DMS153 treated with DMSO at 0.1 percent for 48 hours (cell line): ENCODE measurements around the gene CASTOR2.
"Not testable (repeated sequence)": the region's sequence is repeated elsewhere in the genome, so short reads cannot be mapped to it uniquely, and the experiment has no call there.

Experiments
- DNase-seq: peaks from one replicate; lab custom pipeline; 2025; ENCODE audit not compliant: unreplicated experiment; lab: John Stamatoyannopoulos, UW

CASTOR2 gene

DNA sequence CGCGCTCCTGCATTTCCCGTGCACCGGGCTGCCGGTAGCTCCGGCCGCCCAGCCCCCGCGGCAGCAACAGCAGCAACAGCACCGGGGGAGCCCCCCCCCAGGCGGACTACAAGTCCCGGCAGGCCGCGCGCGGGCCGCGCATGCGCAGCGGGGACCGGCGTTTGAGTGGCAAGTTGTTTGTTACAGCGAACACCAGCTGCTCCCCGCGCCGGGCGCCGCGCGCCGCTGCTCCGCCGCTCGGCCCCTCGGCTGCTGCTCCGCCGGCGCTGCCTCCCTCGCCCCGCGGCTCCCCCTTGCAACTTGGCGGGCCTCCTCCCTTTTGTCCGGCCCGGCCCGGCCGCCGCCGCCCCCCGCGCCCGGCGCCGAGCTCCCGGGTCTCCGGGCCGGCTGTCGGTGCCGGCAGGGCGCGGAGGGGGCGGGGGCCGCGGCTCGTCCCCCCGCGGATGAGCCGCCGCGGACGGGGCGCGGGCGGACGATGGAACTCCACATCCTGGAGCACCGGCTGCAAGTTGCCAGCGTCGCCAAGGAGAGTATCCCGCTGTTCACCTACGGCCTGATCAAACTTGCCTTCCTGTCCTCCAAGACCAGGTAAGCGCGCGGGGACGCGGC lies at the start of gene CASTOR2:
TSS of gene CASTOR2 (plus strand) at position 195 of the 609 bp plus-strand sequence. CDS start at position 476, 281 bp downstream.
- not testable (repeated sequence) for DNase-seq

DNA sequence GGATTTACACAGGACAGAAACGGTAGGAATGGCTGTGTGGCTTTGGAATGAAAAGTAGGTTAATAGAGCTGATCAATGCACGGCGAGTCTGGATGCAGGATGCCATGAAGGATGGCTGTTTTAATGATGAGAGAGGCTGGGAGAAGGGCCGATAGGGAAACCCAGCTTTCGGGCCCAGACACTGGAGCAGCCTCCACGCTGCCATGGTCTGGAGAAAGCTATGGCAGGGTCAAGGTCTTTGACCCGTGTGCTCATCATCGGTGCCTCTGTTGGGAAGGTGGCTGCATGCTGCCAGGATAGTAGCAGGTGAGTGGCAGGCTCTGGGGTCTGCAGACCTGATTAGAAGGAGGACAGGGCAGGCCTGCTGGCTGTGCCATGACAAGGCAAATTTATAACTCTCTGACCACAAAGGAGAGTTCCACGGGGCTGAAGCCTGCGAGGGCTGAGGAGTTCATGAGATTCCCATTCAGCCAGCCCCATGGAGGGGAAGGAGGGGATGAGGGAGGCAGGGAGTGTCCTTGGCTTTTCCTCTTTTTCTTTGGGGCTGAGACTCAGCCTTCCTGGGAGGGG lies 42.1 kb upstream of the CASTOR2 start:
- DNase-seq, result not testable (repeated sequence)

DNA sequence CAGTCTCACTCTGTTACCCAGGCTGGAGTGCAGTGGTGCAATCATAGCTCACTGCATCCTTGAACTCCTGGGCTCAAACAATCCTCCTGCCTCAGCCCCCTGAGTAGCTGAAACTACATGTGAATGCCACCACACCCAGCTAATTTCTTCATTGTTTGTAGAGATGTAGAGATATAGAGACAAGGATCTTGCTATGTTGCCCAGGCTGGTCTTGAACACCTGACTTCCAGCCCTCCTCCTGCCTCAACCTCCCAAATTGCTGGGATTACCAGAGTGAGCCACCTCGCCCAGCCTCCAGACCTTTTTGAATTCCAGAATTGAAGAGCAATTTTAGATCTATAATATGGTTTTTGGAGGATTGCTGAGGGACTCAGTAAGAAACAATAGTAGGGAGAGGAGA lies 40.9 kb upstream of the CASTOR2 start:
- DNase-seq, result not testable (repeated sequence)

DNA sequence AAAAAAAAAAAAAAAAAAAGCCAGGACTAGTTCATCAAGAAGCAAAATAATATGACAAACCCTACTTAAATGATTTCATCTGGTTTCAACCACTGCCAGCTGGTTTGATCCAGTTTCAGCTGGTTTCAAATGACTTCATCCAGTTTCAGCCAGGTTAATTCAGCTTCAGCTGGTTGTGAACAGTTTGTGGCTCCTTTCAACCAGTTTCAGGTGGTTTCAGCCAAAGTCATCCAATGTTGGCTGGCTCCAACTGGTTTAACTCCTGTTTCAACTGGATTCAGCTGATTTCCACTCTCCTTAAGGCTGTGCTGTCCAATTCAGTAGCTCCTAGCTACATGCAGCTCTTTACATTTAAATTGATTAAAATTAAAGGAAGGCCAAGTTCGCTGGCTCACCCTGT lies 37.5 kb upstream of the CASTOR2 start:
- not testable (repeated sequence) for DNase-seq

DNA sequence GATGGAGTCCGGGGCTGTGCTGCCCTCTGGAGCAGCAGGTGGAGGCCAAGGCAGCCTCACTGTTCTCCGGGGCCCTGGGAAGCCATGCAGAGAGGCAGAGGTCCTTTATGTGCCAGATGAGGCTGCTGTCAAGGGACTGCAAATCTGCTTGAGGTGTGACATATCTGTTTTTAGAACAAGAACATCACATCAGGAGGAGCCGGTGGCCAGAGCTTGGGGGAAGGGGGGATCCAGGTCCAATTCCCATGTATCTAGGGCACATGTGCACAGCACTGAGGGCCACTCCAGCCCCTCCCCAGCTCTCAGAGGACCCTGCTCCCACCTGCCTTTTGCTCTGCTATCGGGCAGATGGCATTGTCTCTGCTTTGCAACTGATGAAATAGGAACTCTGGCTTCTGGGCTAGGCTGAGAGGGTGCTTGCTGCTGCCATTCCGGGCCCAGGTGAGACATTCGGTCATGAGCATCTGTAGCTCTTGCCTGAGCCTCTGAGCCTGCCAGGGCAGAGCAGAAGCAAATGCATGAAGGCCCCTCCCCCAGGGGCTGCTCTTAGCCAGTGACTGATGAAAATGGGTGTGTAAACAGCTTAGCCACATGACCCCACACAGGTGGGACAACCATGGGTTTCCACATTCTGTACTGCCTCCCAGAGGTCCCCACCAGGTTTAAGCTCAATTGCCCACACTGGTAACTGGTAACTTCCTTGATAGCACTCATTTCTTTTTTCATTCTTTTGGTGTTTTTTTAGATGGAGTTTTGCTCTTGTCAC lies 32.8 kb upstream of the CASTOR2 start:
- not testable (repeated sequence) for DNase-seq

DNA sequence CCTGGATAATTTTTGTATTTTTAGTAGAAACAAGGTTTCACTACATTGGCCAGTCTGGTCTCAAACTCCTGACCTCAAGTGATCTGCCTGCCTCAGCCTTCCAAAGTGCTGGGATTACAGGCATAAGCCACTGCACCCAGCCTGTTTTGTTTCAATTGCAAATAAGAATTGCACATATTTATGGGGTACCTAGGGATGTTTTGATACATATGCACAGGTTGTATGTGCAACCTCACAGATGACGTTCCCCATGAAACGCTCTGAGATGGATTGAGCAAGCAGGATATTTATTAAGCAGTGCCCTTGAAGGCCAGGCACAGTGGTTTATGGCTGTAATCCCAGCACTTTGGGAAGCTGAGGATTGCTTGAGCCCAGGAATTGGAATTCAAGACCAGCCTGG lies 25.1 kb upstream of the CASTOR2 start:
- DNase-seq, result not testable (repeated sequence)

DNA sequence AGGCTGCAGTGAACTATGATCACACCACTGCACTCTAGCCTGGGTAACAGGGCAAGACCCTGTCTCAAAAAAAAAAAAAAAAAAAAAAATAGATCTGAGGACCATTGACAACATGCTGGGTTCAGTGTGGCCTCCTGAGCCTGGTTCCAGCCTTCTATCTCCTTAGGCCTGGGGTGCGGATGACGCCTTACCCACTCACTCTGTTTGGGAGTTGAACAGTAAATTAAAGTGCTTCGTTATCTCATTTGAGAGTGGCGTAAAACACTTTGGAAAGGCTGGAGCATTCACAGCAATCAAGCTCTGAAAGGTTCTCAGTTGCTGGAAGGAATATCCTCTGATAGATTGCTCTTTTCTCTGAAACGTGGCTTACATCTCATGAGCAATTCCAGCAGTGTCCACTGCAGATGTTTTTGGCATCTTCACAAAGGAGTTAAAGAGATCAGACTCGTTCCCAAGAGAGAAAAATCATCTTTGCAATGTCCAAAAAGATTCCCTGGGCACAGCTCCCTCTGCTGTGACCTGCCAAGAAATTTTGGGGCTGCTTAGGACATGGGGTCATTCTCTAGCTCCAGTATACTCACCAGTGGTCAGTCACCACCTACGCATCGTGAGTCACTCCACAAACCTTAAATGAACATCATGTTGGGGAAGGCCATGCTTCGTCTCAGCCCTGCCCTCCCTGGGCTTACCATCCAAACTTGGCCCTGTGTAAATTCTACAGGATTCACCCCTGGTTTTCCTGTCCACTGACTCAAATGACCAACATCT lies 23.0 kb upstream of the CASTOR2 start:
- DNase-seq, result not testable (repeated sequence)

DNA sequence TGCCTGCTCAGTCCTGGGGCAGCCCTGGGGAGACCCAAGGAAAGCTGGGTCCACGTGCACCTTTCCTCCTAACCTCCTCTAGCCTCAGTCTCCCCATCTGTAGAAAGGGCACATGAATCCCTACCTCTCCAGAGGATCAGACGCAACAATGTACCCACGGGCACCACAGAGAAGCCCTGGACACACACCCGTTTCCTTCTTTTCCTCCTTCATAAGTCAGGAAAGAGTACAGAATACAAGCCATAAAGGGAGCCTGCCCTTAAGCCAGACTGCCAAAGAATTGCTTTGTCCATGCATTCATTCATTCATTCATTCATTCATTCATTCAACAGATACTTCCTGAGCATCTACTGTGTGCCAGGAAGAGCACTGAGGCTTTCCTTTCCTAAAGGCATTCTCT lies 20.6 kb upstream of the CASTOR2 start:
- DNase-seq, result not testable (repeated sequence)

DNA sequence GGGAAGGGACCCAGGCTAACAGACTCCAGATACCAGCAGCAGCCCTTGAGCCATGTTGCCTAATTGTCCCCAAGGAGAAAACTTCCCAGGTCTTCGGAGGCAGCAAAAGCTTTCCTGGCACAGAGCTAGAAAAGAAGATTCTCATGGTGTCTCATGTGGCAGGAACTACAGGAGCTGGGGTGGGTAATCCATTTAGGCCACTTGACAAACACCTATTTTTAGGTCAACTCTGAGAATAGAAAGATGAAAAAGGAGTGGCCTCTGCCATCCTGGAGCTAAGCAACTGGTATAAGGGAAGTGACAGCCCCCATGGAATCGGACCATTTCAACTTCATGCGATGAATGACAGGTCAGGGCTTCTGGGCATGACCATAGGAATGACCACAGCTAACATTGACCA lies 16.8 kb upstream of the CASTOR2 start:
- DNase-seq, result not testable (repeated sequence)

DNA sequence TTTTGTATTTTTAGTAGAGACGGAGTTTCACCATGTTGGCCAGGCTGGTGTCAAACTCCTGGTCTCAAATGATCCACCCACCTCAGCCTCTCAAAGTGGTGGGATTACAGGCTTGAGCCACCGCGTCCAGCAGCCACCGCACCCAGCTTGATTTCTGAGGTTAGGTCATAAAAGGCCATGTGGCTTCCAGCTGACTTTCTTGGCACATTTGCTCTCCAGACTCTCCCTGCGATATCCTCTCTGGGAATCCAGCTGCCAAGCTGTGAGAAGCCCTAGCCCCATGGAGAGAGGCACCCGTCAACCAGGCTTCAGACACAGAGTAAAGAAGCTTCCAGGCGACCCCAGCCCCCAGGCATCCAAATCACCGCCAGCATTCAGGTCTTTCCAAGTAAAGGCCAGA lies 10.7 kb upstream of the CASTOR2 start:
- DNase-seq, result not testable (repeated sequence)

DNA sequence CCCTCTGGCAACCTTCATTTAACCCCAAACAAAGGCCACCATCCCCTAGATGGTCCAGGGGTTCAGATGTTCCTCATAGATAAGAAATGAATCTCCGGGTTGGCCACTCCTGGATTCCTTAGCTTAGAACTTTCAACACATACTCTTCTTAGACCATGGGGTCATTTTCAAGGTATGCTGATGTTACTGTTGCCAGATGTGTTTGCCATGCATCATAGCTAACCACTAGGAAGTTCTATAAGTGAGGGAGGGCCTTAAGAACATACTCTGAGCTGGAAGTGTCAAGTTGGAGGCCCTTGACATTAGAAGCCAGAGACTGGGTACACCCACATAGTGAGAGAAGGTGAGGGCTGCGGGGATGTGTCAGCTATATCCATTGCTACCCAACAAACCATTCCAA lies 6.2 kb upstream of the CASTOR2 start:
- not testable (repeated sequence) for DNase-seq

DNA sequence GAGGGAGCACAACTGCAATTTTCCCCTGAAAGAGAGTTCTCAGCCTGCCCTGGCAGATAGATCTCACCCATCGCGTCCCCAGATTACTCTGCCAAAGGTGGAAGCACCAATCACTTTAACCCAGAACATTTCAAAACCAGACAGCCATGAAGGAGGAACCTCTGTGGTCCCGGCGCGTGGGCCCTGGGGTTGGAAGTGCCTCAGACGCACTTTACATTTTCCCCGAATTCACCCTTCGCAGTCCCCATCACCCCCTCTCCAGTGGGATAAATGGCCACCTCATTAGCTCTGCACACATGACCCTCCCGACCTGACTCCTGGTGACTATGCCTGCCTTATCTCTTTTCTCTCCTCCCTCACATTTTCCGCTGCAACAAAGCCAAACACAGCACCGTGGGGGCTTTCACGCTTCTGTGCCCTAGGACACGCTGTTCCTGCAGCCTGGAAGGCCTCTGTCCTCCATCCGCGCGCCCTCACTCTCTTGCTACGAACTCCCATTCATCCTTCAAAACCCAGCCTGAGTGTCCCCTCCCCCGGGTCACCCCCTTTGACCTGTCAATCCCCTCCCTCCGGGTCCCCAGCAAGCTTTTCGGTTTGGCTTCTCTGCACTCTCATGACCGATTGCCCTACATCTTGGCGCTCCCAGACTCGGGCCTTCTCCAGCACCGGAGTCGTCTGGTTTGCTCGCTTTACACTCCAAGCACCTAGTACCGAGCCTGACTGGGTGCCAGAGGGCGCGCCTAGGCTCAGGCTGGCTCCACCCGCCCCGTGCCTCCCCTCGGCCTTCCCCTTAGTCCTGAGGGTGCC lies 598 bp upstream of the CASTOR2 start:
- not testable (repeated sequence) for DNase-seq

DNA sequence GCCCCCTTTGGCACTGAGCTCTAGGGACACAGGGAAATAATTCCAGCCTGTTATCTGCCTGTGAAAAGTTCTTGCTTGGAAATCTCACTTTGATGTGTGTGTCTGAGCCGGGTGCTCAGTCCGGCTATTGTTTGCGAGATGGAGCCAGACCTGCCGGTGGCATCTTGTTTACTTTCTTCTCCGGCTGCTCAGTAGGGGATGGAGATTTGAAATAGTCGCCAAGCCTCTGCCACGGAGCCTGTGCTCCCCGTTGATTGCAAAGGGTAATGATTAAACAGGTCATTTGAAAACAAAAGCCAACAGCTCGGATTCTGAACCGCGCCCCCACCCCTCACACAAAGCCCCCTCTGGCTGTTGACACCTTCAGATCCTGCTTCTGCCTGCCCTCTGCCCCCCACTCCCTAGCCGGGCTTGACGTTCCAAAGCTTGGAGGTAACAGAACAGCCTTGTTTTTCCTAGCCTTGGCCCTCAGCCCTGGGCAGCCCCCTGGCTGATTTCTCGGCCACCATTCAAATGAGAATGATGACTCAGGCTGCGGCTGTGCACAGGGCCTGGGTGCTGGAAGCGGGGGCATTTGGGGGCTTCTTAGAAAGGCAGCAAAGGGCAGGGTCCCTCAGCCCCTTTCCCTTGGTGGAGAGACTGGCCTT lies 1.8 kb downstream of the CASTOR2 start:
- not testable (repeated sequence) for DNase-seq

DNA sequence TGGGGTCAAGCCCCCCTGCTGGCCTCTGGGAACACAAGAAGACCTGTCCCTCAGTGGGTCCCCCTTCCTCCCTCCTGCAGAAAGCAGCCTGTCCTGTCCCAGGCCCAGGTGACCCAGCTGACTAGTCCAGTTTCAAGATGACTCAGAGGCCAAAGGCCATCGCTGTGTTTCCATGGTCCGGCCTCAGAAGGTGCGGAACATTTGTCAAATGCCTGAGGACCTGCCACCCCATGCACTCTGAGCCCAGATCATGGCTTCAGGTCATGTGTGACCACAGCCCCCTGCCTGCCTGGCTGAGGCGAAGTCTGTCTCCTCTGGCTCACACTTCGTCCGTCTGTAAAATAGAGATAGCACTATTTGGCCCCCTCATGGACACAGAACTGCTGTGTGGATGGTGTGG lies 2.4 kb downstream of the CASTOR2 start:
- not testable (repeated sequence) for DNase-seq

DNA sequence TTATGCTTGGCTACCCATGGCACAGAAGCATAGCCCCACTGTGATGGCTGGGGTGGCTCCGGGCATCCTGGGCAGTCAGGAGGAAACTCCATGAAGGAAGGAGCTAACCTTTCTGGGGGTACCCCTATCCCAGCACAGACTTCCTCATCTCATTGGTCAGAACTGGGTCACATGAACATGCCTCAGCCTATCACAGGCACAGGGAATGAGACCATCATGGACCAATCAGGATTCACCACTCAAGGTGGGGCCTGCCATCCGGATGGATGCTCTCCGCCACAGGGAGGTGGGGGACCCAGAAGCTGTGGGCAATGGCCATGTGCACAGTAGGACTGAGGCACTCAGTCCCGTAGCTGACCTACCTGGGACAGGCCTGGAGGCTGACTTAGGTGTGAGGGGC lies 6.9 kb downstream of the CASTOR2 start:
- DNase-seq, result not testable (repeated sequence)

DNA sequence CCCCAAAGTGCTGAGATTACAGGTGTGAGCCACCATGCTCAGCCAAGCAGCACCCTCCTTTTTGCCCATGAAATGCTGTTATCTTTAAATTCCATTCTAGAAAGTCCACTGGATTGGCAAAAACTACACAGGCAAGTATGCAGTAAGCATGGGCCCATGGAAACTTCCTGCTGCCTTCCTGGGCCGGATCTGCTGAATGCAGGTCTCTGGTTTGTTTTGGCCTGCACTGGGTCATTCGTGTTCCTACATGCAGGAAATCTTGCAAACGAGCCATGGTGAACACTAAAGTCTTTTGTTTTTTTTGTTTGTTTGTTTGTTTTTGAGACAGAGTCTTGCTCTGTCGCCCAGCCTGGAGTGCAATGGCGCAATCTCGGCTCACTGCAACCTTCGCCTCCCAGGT lies 7.9 kb downstream of the CASTOR2 start:
- not testable (repeated sequence) for DNase-seq

DNA sequence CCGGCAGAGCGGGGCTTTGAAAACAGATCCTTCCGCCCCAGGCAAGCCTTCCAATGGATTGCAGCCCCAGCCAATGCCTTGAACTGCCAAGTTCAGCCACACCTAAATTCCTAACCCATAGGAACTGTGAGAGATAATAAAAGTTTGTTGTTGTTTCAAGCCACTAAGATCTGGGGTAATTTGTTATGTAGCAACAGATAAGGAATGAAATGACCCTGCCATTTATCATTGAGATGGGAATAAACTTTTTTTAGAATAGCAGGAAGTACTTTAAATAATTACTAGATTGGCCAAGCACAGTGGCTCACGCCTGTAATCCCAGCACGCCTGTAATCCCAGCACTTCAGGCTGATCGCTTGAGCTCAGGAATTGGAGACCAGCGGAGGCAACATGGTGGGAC lies 11.5 kb downstream of the CASTOR2 start:
- DNase-seq, result not testable (repeated sequence)

DNA sequence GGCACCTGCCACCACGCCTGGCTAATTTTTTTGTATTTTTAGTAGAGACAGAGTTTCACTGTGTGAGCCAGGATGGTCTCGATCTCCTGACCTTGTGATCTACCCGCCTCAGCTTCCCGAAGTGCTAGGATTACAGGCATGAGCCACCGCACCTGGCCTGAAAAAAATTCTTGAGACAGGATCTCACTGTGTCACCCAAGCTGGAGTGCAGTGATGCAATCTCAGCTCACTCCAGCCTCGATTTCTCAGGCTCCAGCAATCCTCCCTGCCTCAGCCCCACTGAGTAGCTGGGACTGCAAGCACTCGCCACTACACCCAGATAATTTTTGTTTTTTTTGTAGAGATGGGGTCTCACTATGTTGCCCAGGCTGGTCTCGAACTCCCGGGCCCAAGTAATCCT lies 13.0 kb downstream of the CASTOR2 start:
- not testable (repeated sequence) for DNase-seq

DNA sequence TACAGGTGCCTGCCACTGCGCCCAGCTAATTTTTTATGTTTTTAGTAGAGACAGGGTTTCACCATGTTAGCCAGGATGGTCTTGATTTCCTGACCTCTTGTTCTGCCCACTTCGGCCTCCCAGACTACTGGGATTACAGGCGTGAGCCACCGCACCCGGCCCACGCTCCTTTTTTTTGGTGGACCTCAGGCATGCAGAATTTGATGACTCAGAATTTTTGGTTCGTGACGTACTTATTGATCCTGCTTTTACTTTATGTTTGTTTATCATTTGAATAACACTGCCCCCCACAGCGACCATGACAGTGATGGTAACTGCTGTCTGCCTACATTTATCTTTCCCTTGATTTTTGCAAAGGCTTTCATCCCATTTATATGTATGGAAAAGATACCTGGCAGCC lies 23.9 kb downstream of the CASTOR2 start:
- not testable (repeated sequence) for DNase-seq

DNA sequence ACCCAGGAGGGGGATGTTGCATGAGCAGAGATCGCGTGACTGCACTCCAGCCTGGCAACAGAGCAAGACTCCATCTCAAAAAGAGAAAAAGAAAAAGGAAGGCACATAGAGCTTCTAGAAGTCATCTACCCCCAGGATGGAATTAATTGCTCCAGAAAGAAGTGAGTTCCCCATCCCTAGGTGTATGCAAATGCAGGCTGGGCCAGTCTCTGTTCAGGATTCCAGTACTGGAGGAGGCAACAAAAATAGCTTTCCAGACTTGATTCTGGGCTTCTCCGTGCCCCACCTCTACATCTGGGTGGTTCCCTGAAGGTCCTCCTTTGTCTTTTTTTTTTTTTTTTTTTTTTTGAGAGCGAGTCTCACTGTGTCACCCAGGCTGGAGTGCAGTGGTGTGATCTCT lies 28.6 kb downstream of the CASTOR2 start:
- DNase-seq, result no peak
